SU-DHL-6 (cell line): ENCODE results near the gene FCHSD1.

Source experiments
- H2AFZ ChIP-seq: fragments of 200-600 bp; sonication (generic); 2 replicates; pipeline ENCODE4 v1.6.1; 2014; ENCODE audit warnings: low read depth, mild to moderate bottlenecking, moderate library complexity, mixed read lengths, antibody characterized with exemption, low read length; ENCODE audit not compliant: severe bottlenecking
- H3F3A ChIP-seq: fragments of 200-600 bp; shearing (Covaris generic); 2 replicates; pipeline ENCODE4 v1.6.0; 2016; ENCODE audit warnings: antibody characterized with exemption, mild to moderate bottlenecking; ENCODE audit not compliant: insufficient read depth
- H3K27ac ChIP-seq: fragments of 200-600 bp; sonication (generic); 2 replicates; pipeline ENCODE4 v1.5.1; 2016; ENCODE audit warnings: low read depth, mild to moderate bottlenecking, low read length, moderate library complexity, mixed read lengths
- H3K27me3 ChIP-seq: fragments of 200-600 bp; sonication (generic), shearing (Covaris generic); 2 replicates; pipeline ENCODE4 v1.6.0; 2014; ENCODE audit warnings: mild to moderate bottlenecking, low read length
- H3K36me3 ChIP-seq: fragments of 200-600 bp; sonication (generic); 2 replicates; pipeline ENCODE4 v1.6.1; 2014; ENCODE audit warnings: mild to moderate bottlenecking, low read length, mixed read lengths
- H3K4me2 ChIP-seq: fragments of 300-600, 200-600 bp; shearing (Covaris generic), sonication (generic); 2 replicates; pipeline ENCODE4 v1.6.0; 2014; ENCODE audit warnings: low read length, low read depth, mild to moderate bottlenecking; ENCODE audit not compliant: poor library complexity, severe bottlenecking
- H3K4me3 ChIP-seq: fragments of 200-600 bp; sonication (generic); 2 replicates; pipeline ENCODE4 v1.5.1; 2014; ENCODE audit warnings: antibody characterized with exemption, low read length, mild to moderate bottlenecking, mixed read lengths; ENCODE audit not compliant: insufficient read depth, poor library complexity, severe bottlenecking
- H3K79me2 ChIP-seq: fragments of 200-600 bp; sonication (generic); 2 replicates; pipeline ENCODE4 v1.6.1; 2014; ENCODE audit warnings: mild to moderate bottlenecking, low read length, moderate library complexity; ENCODE audit not compliant: insufficient read depth
- H3K9ac ChIP-seq: fragments of 200-600 bp; sonication (generic); 2 replicates; pipeline ENCODE4 v1.7.0; 2014; ENCODE audit warnings: mild to moderate bottlenecking, low read length
- H3K9me2 ChIP-seq: fragments of 200-600 bp; sonication (generic); replicated peaks from 2 replicates; pipeline ENCODE4 v1.6.1; 2014; ENCODE audit warnings: low read length; ENCODE audit not compliant: insufficient read depth
- H3K9me3 ChIP-seq: fragments of 200-600 bp; sonication (generic); 2 replicates; pipeline ENCODE4 v1.6.1; 2014; ENCODE audit warnings: low read length, mixed read lengths; ENCODE audit not compliant: insufficient read depth
- H4K20me1 ChIP-seq: fragments of 200-600 bp; sonication (generic); 2 replicates; pipeline ENCODE4 v1.6.1; 2014; ENCODE audit warnings: low read depth, mild to moderate bottlenecking, antibody characterized with exemption, low read length, moderate library complexity, mixed read lengths
- CTCF ChIP-seq: fragments of 200-600 bp; sonication (generic); IDR thresholded peaks from one replicate; pipeline ENCODE4 v1.5.1; 2017; ENCODE audit warnings: antibody characterized with exemption, mild to moderate bottlenecking, low read length, moderate library complexity; ENCODE audit not compliant: insufficient read depth, poor library complexity, severe bottlenecking
- EZH2phosphoT487 ChIP-seq: fragments of 200-600 bp; sonication (generic), shearing (Covaris generic); conservative IDR thresholded peaks from 2 replicates; pipeline ENCODE4 v1.6.1; 2018; ENCODE audit warnings: mild to moderate bottlenecking, antibody characterized with exemption, low read length, moderate library complexity, mixed read lengths

FCHSD1 gene

GRCh38 chr5:141672841-141673813 lies 21.9 kb upstream of the FCHSD1 start:
- H3K79me2 ChIP-seq: no peaks in the 10 kb centered on the region
- no peaks in the 10 kb centered on the region for H4K20me1 ChIP-seq
- no peak overlapping the region for H3K9ac ChIP-seq
- H3K9me2 ChIP-seq: no peaks in the 10 kb centered on the region
- H3K9me3 ChIP-seq: no peaks in the 10 kb centered on the region
- no peak overlapping the region for H3K4me3 ChIP-seq
- H3K27me3 ChIP-seq: no peaks in the 10 kb centered on the region
- no peaks in the 10 kb centered on the region for H3K36me3 ChIP-seq
- H3K27ac ChIP-seq: no peak overlapping the region
- TF ChIP-seq CTCF: no peak
- TF ChIP-seq EZH2phosphoT487: no peak
- no peak overlapping the region for H3K4me2 ChIP-seq
- no peaks in the 10 kb centered on the region for H3F3A ChIP-seq
- H2AFZ ChIP-seq: no peak overlapping the region

- Histone ChIP-seq H3K4me2 (no peak overlapping the region), H3K9ac (no peak overlapping the region), H3K9me2 (no peaks in the 10 kb centered on the region), H3K9me3 (no peaks in the 10 kb centered on the region), H3K27ac (no peak overlapping the region), H3K4me3 (no peak overlapping the region), H3K36me3 (no peaks in the 10 kb centered on the region), H2AFZ (no peak overlapping the region), H3K79me2 (no peaks in the 10 kb centered on the region), H3K27me3 (no peaks in the 10 kb centered on the region), H3F3A (no peaks in the 10 kb centered on the region), H4K20me1 (no peaks in the 10 kb centered on the region)
- no peak for TF ChIP-seq CTCF
- TF ChIP-seq EZH2phosphoT487: no peak
Measured at GRCh38 chr5:141672071-141672840, 21.0 kb upstream of the FCHSD1 start.

GRCh38 chr5:141669520-141669919 lies 18.3 kb upstream of the FCHSD1 start:
- Histone ChIP-seq H2AFZ (no peak overlapping the region), H3K4me2 (no peak overlapping the region), H4K20me1 (no peaks in the 10 kb centered on the region), H3K4me3 (no peak overlapping the region), H3K27me3 (no peaks in the 10 kb centered on the region), H3K79me2 (no peaks in the 10 kb centered on the region), H3K9me2 (no peaks in the 10 kb centered on the region), H3K9me3 (no peaks in the 10 kb centered on the region), H3K27ac (no peak overlapping the region), H3K9ac (no peak overlapping the region), H3F3A (no peaks in the 10 kb centered on the region), H3K36me3 (no peaks in the 10 kb centered on the region)
- TF ChIP-seq CTCF: no peak
- no peak for TF ChIP-seq EZH2phosphoT487
